ENCODE data around the gene PLOD1. TPM values are rescaled to one million over a fixed set of nuclear protein-coding genes. Genes with fewer than 3 reads are reported as not detected.
A peak's percentile ranks its signal among the peaks of the same experiment; 100 is the strongest.

PLOD1 gene
- total and polyA plus RNA-seq, 2 donors = 12.8 to 13.7 TPM

GRCh38 chr1:11957897-11958296 is 23.4 kb downstream of the PLOD1 start:
- H3K4me3 ChIP-seq (ENCODE audit: low read length in 2 of 2) = no peak overlapping the region
- H3K9me3 ChIP-seq (ENCODE audit: control insufficient read depth in 2 of 2, insufficient read depth in 1 of 2, low read length in 1 of 2) = no peaks in the 10 kb centered on the region
- no peak for DNase-seq (ENCODE audit: low read depth in 6 of 9, low spot score in 9 of 9)
- H3K36me3 ChIP-seq (ENCODE audit: control insufficient read depth in 2 of 2, insufficient read depth in 2 of 2, low read length in 1 of 2) = no peaks in the 10 kb centered on the region
- no peak overlapping the region for H3K27ac ChIP-seq (ENCODE audit: low read depth in 1 of 2, low read length in 1 of 2)
- 97% methylated on average over 12 of the region's 12 CpGs for WGBS
- no peaks in the 10 kb centered on the region for H3K27me3 ChIP-seq (ENCODE audit: control insufficient read depth in 2 of 2, insufficient read depth in 1 of 2, low read length in 1 of 2)
- H3K4me1 ChIP-seq (ENCODE audit: control insufficient read depth in 2 of 2, insufficient read depth in 2 of 2, low read length in 2 of 2) = no peaks in the 10 kb centered on the region

GRCh38 chr1:11960276-11960675 is 25.8 kb downstream of the PLOD1 start:
- no peak overlapping the region for H3K27ac ChIP-seq (ENCODE audit: low read depth in 1 of 2, low read length in 1 of 2)

GRCh38 chr1:11960715-11961114 is 26.2 kb downstream of the PLOD1 start:
- H3K4me3 ChIP-seq (ENCODE audit: low read length in 2 of 2) = no peak overlapping the region
- no peaks in the 10 kb centered on the region for H3K36me3 ChIP-seq (ENCODE audit: control insufficient read depth in 2 of 2, insufficient read depth in 2 of 2, low read length in 1 of 2)
- 77% methylated on average over 6 of the region's 6 CpGs for WGBS
- H3K27ac ChIP-seq (ENCODE audit: low read depth in 1 of 2, low read length in 1 of 2) = peak overlapping the region in 1 of 2 donors; percentile 8
- DNase-seq (ENCODE audit: low read depth in 6 of 9, low spot score in 9 of 9) = no peak
- H3K27me3 ChIP-seq (ENCODE audit: control insufficient read depth in 2 of 2, insufficient read depth in 1 of 2, low read length in 1 of 2) = no peaks in the 10 kb centered on the region
- no peaks in the 10 kb centered on the region for H3K4me1 ChIP-seq (ENCODE audit: control insufficient read depth in 2 of 2, insufficient read depth in 2 of 2, low read length in 2 of 2)
- no peaks in the 10 kb centered on the region for H3K9me3 ChIP-seq (ENCODE audit: control insufficient read depth in 2 of 2, insufficient read depth in 1 of 2, low read length in 1 of 2)

More at GRCh38 chr1:11960276-11960675, 25.8 kb downstream of the PLOD1 start:
- DNase-seq (ENCODE audit: low read depth in 6 of 9, low spot score in 9 of 9) = no peak
- H3K36me3 ChIP-seq (ENCODE audit: control insufficient read depth in 2 of 2, insufficient read depth in 2 of 2, low read length in 1 of 2) = no peaks in the 10 kb centered on the region
- no peaks in the 10 kb centered on the region for H3K27me3 ChIP-seq (ENCODE audit: control insufficient read depth in 2 of 2, insufficient read depth in 1 of 2, low read length in 1 of 2)
- H3K4me1 ChIP-seq (ENCODE audit: control insufficient read depth in 2 of 2, insufficient read depth in 2 of 2, low read length in 2 of 2) = no peaks in the 10 kb centered on the region
- H3K4me3 ChIP-seq (ENCODE audit: low read length in 2 of 2) = no peak overlapping the region
- 98% methylated on average over 5 of the region's 5 CpGs for WGBS
- H3K9me3 ChIP-seq (ENCODE audit: control insufficient read depth in 2 of 2, insufficient read depth in 1 of 2, low read length in 1 of 2) = no peaks in the 10 kb centered on the region

GRCh38 chr1:11961230-11961629 is 26.7 kb downstream of the PLOD1 start:
- no peaks in the 10 kb centered on the region for H3K9me3 ChIP-seq (ENCODE audit: control insufficient read depth in 2 of 2, insufficient read depth in 1 of 2, low read length in 1 of 2)
- H3K4me1 ChIP-seq (ENCODE audit: control insufficient read depth in 2 of 2, insufficient read depth in 2 of 2, low read length in 2 of 2) = no peaks in the 10 kb centered on the region
- no peak overlapping the region for H3K4me3 ChIP-seq (ENCODE audit: low read length in 2 of 2)
- DNase-seq (ENCODE audit: low read depth in 6 of 9, low spot score in 9 of 9) = no peak
- 72% methylated on average over 4 of the region's 4 CpGs for whole genome bisulfite sequencing
- no peak overlapping the region for H3K27ac ChIP-seq (ENCODE audit: low read depth in 1 of 2, low read length in 1 of 2)
- H3K36me3 ChIP-seq (ENCODE audit: control insufficient read depth in 2 of 2, insufficient read depth in 2 of 2, low read length in 1 of 2) = no peaks in the 10 kb centered on the region
- no peaks in the 10 kb centered on the region for H3K27me3 ChIP-seq (ENCODE audit: control insufficient read depth in 2 of 2, insufficient read depth in 1 of 2, low read length in 1 of 2)

GRCh38 chr1:11963622-11964021 is 29.1 kb downstream of the PLOD1 start:
- 79% methylated on average over 3 of the region's 3 CpGs for WGBS
- Histone ChIP-seq H3K27me3 (ENCODE audit: control insufficient read depth in 2 of 2, insufficient read depth in 1 of 2, low read length in 1 of 2) (no peaks in the 10 kb centered on the region), H3K4me1 (ENCODE audit: control insufficient read depth in 2 of 2, insufficient read depth in 2 of 2, low read length in 2 of 2) (no peaks in the 10 kb centered on the region), H3K4me3 (ENCODE audit: low read length in 2 of 2) (no peak overlapping the region), H3K36me3 (ENCODE audit: control insufficient read depth in 2 of 2, insufficient read depth in 2 of 2, low read length in 1 of 2) (no peaks in the 10 kb centered on the region), H3K27ac (ENCODE audit: low read depth in 1 of 2, low read length in 1 of 2) (no peak overlapping the region), H3K9me3 (ENCODE audit: control insufficient read depth in 2 of 2, insufficient read depth in 1 of 2, low read length in 1 of 2) (no peaks in the 10 kb centered on the region)
- DNase-seq (ENCODE audit: low read depth in 6 of 9, low spot score in 9 of 9) = no peak

GRCh38 chr1:11964656-11965055 is 30.1 kb downstream of the PLOD1 start:
- Histone ChIP-seq H3K27ac (ENCODE audit: low read depth in 1 of 2, low read length in 1 of 2) (no peak overlapping the region), H3K9me3 (ENCODE audit: control insufficient read depth in 2 of 2, insufficient read depth in 1 of 2, low read length in 1 of 2) (no peaks in the 10 kb centered on the region), H3K4me3 (ENCODE audit: low read length in 2 of 2) (no peak overlapping the region), H3K27me3 (ENCODE audit: control insufficient read depth in 2 of 2, insufficient read depth in 1 of 2, low read length in 1 of 2) (no peaks in the 10 kb centered on the region), H3K4me1 (ENCODE audit: control insufficient read depth in 2 of 2, insufficient read depth in 2 of 2, low read length in 2 of 2) (no peaks in the 10 kb centered on the region), H3K36me3 (ENCODE audit: control insufficient read depth in 2 of 2, insufficient read depth in 2 of 2, low read length in 1 of 2) (no peaks in the 10 kb centered on the region)
- WGBS = 97% methylated on average over 12 of the region's 12 CpGs
- no peak for DNase-seq (ENCODE audit: low read depth in 6 of 9, low spot score in 9 of 9)

- no peaks in the 10 kb centered on the region for H3K9me3 ChIP-seq (ENCODE audit: control insufficient read depth in 2 of 2, insufficient read depth in 1 of 2, low read length in 1 of 2)
- H3K36me3 ChIP-seq (ENCODE audit: control insufficient read depth in 2 of 2, insufficient read depth in 2 of 2, low read length in 1 of 2) = no peaks in the 10 kb centered on the region
- H3K27ac ChIP-seq (ENCODE audit: low read depth in 1 of 2, low read length in 1 of 2) = no peak overlapping the region
- no peaks in the 10 kb centered on the region for H3K4me1 ChIP-seq (ENCODE audit: control insufficient read depth in 2 of 2, insufficient read depth in 2 of 2, low read length in 2 of 2)
- DNase-seq (ENCODE audit: low read depth in 6 of 9, low spot score in 9 of 9) = peak in 2 of 9 donors; percentile 15
- no peaks in the 10 kb centered on the region for H3K27me3 ChIP-seq (ENCODE audit: control insufficient read depth in 2 of 2, insufficient read depth in 1 of 2, low read length in 1 of 2)
- WGBS = 76% methylated on average over 6 of the region's 6 CpGs
- H3K4me3 ChIP-seq (ENCODE audit: low read length in 2 of 2) = no peak overlapping the region
These were observed 32.6 kb downstream of the PLOD1 start for GRCh38 chr1:11967028-11967547.

GRCh38 chr1:11970441-11971185 is 36.1 kb downstream of the PLOD1 start:
- Histone ChIP-seq H3K9me3 (ENCODE audit: control insufficient read depth in 2 of 2, insufficient read depth in 1 of 2, low read length in 1 of 2) (no peaks in the 10 kb centered on the region), H3K27me3 (ENCODE audit: control insufficient read depth in 2 of 2, insufficient read depth in 1 of 2, low read length in 1 of 2) (no peaks in the 10 kb centered on the region), H3K36me3 (ENCODE audit: control insufficient read depth in 2 of 2, insufficient read depth in 2 of 2, low read length in 1 of 2) (no peaks in the 10 kb centered on the region), H3K4me3 (ENCODE audit: low read length in 2 of 2) (no peak overlapping the region), H3K4me1 (ENCODE audit: control insufficient read depth in 2 of 2, insufficient read depth in 2 of 2, low read length in 2 of 2) (peaks cover 0 to 6% of the 10 kb centered on the region in 2 donors), H3K27ac (ENCODE audit: low read depth in 1 of 2, low read length in 1 of 2) (no peak overlapping the region)
- DNase-seq (ENCODE audit: low read depth in 6 of 9, low spot score in 9 of 9) = no peak
- WGBS = 97% methylated on average over 17 of the region's 17 CpGs

GRCh38 chr1:11977625-11978024 is 43.1 kb downstream of the PLOD1 start:
- 91% methylated on average over 3 of the region's 3 CpGs for WGBS
- Histone ChIP-seq H3K9me3 (ENCODE audit: control insufficient read depth in 2 of 2, insufficient read depth in 1 of 2, low read length in 1 of 2) (peaks cover 0 to 1% of the 10 kb centered on the region in 2 donors), H3K36me3 (ENCODE audit: control insufficient read depth in 2 of 2, insufficient read depth in 2 of 2, low read length in 1 of 2) (peaks cover 6 to 7% of the 10 kb centered on the region in 2 donors), H3K27me3 (ENCODE audit: control insufficient read depth in 2 of 2, insufficient read depth in 1 of 2, low read length in 1 of 2) (no peaks in the 10 kb centered on the region), H3K4me1 (ENCODE audit: control insufficient read depth in 2 of 2, insufficient read depth in 2 of 2, low read length in 2 of 2) (peaks cover 6 to 22% of the 10 kb centered on the region in 2 donors), H3K27ac (ENCODE audit: low read depth in 1 of 2, low read length in 1 of 2) (no peak overlapping the region), H3K4me3 (ENCODE audit: low read length in 2 of 2) (no peak overlapping the region)
- DNase-seq (ENCODE audit: low read depth in 6 of 9, low spot score in 9 of 9) = no peak
